HG03039 (cell line): ENCODE measurements around the gene CD63.
A peak's percentile ranks its signal among the peaks of the same experiment; 100 is the strongest.
"Not testable (repeated sequence)": the region's sequence is repeated elsewhere in the genome, so short reads cannot be mapped to it uniquely, and the experiment has no call there.

Experiments
- ATAC-seq: cut with Tn5 transposase; IDR thresholded peaks from one replicate; pipeline ENCODE4 v1.9.1; 2021; ENCODE audit warnings: mild to moderate bottlenecking, moderate library complexity; ENCODE audit not compliant: unreplicated experiment

The CD63 gene

GRCh38 chr12:55728939-55729818 is at the start of gene CD63:
CD63 (minus strand) TSS chr12:55729009; CDS start chr12:55728341, 668 bp downstream.
- peak; percentile 69 for ATAC-seq

- no peak for ATAC-seq
Observed at GRCh38 chr12:55777856-55778255, 49.0 kb upstream of the CD63 start.

- ATAC-seq: no peak
Observed at GRCh38 chr12:55771736-55772135, 42.9 kb upstream of the CD63 start.

GRCh38 chr12:55767156-55767555 is 38.3 kb upstream of the CD63 start:
- ATAC-seq: no peak

- ATAC-seq: no peak
Observed at GRCh38 chr12:55765736-55766290, 37.0 kb upstream of the CD63 start.

GRCh38 chr12:55762646-55763045 is 33.8 kb upstream of the CD63 start:
- ATAC-seq: no peak

- ATAC-seq: no peak
Observed at GRCh38 chr12:55760663-55761062, 31.9 kb upstream of the CD63 start.

- ATAC-seq: not testable (repeated sequence)
Observed at GRCh38 chr12:55758575-55758974, 29.8 kb upstream of the CD63 start.

GRCh38 chr12:55757701-55758100 is 28.9 kb upstream of the CD63 start:
- ATAC-seq: no peak

- ATAC-seq: no peak
Observed at GRCh38 chr12:55755246-55755645, 26.4 kb upstream of the CD63 start.

- no peak for ATAC-seq
Observed at GRCh38 chr12:55748230-55748993, 19.6 kb upstream of the CD63 start.

GRCh38 chr12:55746913-55747231 is 18.1 kb upstream of the CD63 start:
- ATAC-seq: no peak

GRCh38 chr12:55746174-55746912 is 17.5 kb upstream of the CD63 start:
- no peak for ATAC-seq

GRCh38 chr12:55745361-55746173 is 16.8 kb upstream of the CD63 start:
- ATAC-seq: no peak

- no peak for ATAC-seq
Observed at GRCh38 chr12:55744340-55745030, 15.7 kb upstream of the CD63 start.

GRCh38 chr12:55743406-55744339 is 14.9 kb upstream of the CD63 start:
- peak; percentile 35 for ATAC-seq

GRCh38 chr12:55742719-55743405 is 14.1 kb upstream of the CD63 start, which contains the start of gene GDF11:
GDF11 (plus strand) TSS chr12:55743122; CDS start chr12:55743317, 195 bp downstream.
- peak; percentile 36 for ATAC-seq
